Breast epithelium (tissue), 3 donors: Measurements from ENCODE around the gene SLC25A21.

ENCODE experiments used
- POLR2AphosphoS5 ChIP-seq, 3 donors: sonication (generic); formaldehyde crosslinking; IDR thresholded peaks; one replicate each; pipeline ENCODE4 v1.6.1; 2017; ENCODE audit warnings: antibody characterized with exemption in 3 of 3
- TF ChIP-seq, protein P1 (sequence below), 3 donors: fragments of 450-650 bp; IDR thresholded peaks; one replicate each; pipeline ENCODE4 v1.5.1; 2016 to 2017; ENCODE audit warnings: antibody characterized with exemption in 3 of 3, mild to moderate bottlenecking in 3 of 3, moderate library complexity in 3 of 3

DNA sequence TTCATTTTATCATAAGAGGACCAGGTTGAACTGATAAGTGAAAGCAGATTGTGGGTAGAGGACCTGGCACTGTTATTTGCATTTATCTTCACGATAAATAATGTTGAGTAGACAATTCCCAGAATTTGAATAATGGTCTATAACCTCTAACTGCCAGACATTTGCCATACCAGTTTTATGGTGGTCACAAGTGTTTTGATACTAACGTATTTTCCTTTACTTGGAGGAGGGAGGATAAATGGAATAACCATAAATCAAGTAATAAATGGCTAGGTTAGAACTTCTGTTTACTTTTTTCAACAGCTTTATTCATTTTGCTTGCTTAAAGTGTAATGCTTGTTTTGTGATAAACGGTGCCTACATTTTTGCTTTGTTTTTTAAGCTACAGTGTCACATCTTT lies 501.3 kb downstream of the SLC25A21 start:
- TF ChIP-seq, protein P1, sequence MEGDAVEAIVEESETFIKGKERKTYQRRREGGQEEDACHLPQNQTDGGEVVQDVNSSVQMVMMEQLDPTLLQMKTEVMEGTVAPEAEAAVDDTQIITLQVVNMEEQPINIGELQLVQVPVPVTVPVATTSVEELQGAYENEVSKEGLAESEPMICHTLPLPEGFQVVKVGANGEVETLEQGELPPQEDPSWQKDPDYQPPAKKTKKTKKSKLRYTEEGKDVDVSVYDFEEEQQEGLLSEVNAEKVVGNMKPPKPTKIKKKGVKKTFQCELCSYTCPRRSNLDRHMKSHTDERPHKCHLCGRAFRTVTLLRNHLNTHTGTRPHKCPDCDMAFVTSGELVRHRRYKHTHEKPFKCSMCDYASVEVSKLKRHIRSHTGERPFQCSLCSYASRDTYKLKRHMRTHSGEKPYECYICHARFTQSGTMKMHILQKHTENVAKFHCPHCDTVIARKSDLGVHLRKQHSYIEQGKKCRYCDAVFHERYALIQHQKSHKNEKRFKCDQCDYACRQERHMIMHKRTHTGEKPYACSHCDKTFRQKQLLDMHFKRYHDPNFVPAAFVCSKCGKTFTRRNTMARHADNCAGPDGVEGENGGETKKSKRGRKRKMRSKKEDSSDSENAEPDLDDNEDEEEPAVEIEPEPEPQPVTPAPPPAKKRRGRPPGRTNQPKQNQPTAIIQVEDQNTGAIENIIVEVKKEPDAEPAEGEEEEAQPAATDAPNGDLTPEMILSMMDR (IDR thresholded peaks at IDR 0.05): no peak
- no peak for TF ChIP-seq POLR2AphosphoS5 (IDR thresholded peaks at IDR 0.05)
